Stimulated activated CD8-positive, alpha-beta memory T cell treated with anti-CD3 and anti-CD28 coated beads, Interleukin-15, amount 100 ng/mL, for 1 hour (primary cell): Measurements from ENCODE around the gene CAPN5.

ENCODE experiments used
- DNase-seq: peaks from one replicate; pipeline ENCODE4 v3.0.0-alpha.2; 2020; ENCODE audit warnings: low read depth

Gene CAPN5

GRCh38 chr11:77064648-77065217 lies 2.0 kb upstream of the CAPN5 start:
- DNase-seq: no peak

- no peak for DNase-seq
These were observed 918 bp upstream of the CAPN5 start for GRCh38 chr11:77065878-77066228.

GRCh38 chr11:77067861-77068443 lies 1.2 kb downstream of the CAPN5 start:
- no peak for DNase-seq

GRCh38 chr11:77068457-77069335 lies 1.9 kb downstream of the CAPN5 start:
- no peak for DNase-seq

GRCh38 chr11:77069336-77069968 lies 2.7 kb downstream of the CAPN5 start:
- DNase-seq: no peak

GRCh38 chr11:77069969-77070582 lies 3.3 kb downstream of the CAPN5 start:
- DNase-seq: no peak

GRCh38 chr11:77071077-77071476 lies 4.3 kb downstream of the CAPN5 start:
- DNase-seq: no peak

GRCh38 chr11:77071671-77072605 lies 5.2 kb downstream of the CAPN5 start:
- no peak for DNase-seq

- DNase-seq: no peak
These were observed 6.1 kb downstream of the CAPN5 start for GRCh38 chr11:77072851-77073327.

- DNase-seq: no peak
These were observed 6.7 kb downstream of the CAPN5 start for GRCh38 chr11:77073328-77074001.

- no peak for DNase-seq
These were observed 7.4 kb downstream of the CAPN5 start for GRCh38 chr11:77074205-77074604.

GRCh38 chr11:77074626-77075221 lies 8.0 kb downstream of the CAPN5 start:
- DNase-seq: no peak

GRCh38 chr11:77075425-77075905 lies 8.7 kb downstream of the CAPN5 start:
- no peak for DNase-seq

- no peak for DNase-seq
These were observed 12.9 kb downstream of the CAPN5 start for GRCh38 chr11:77079666-77080065.

GRCh38 chr11:77080643-77081210 lies 14.0 kb downstream of the CAPN5 start:
- DNase-seq: no peak

- no peak for DNase-seq
These were observed 14.6 kb downstream of the CAPN5 start for GRCh38 chr11:77081381-77081851.

GRCh38 chr11:77081976-77082836 lies 15.4 kb downstream of the CAPN5 start:
- DNase-seq: no peak

GRCh38 chr11:77082838-77083565 lies 16.2 kb downstream of the CAPN5 start:
- DNase-seq: no peak
